GM18861 (cell line): ENCODE measurements around the gene TBC1D23.
A peak's percentile ranks its signal among the peaks of the same experiment; 100 is the strongest.
"Not testable (repeated sequence)": the region's sequence is repeated elsewhere in the genome, so short reads cannot be mapped to it uniquely, and the experiment has no call there.

Experiments
- ATAC-seq: cut with Tn5 transposase; IDR thresholded peaks from one replicate; pipeline ENCODE4 v1.9.1; 2021; ENCODE audit not compliant: unreplicated experiment

TBC1D23 gene

GRCh38 chr3:100260685-100261484 lies at the start of gene TBC1D23:
TSS of gene TBC1D23 (plus strand) at chr3:100260992. CDS start at chr3:100261019, 27 bp downstream.
- peak; percentile 100 for ATAC-seq

GRCh38 chr3:100213891-100214573 lies 46.8 kb upstream of the TBC1D23 start:
- no peak for ATAC-seq

GRCh38 chr3:100214574-100214964 lies 46.2 kb upstream of the TBC1D23 start:
- no peak for ATAC-seq

- ATAC-seq, result no peak
Observed at GRCh38 chr3:100216713-100217112, 44.1 kb upstream of the TBC1D23 start.

- ATAC-seq, result no peak
Observed at GRCh38 chr3:100221159-100221558, 39.6 kb upstream of the TBC1D23 start.

GRCh38 chr3:100225193-100225592 lies 35.6 kb upstream of the TBC1D23 start:
- ATAC-seq, result no peak

- ATAC-seq, result no peak
Observed at GRCh38 chr3:100225883-100226282, 34.9 kb upstream of the TBC1D23 start.

- no peak for ATAC-seq
Observed at GRCh38 chr3:100226712-100227429, 33.9 kb upstream of the TBC1D23 start.

GRCh38 chr3:100227511-100227921 lies 33.3 kb upstream of the TBC1D23 start:
- ATAC-seq, result no peak

- no peak for ATAC-seq
Observed at GRCh38 chr3:100228247-100228646, 32.5 kb upstream of the TBC1D23 start.

GRCh38 chr3:100229188-100229587 lies 31.6 kb upstream of the TBC1D23 start:
- not testable (repeated sequence) for ATAC-seq

GRCh38 chr3:100230710-100231109 lies 30.1 kb upstream of the TBC1D23 start:
- no peak for ATAC-seq

GRCh38 chr3:100231668-100232067 lies 29.1 kb upstream of the TBC1D23 start:
- no peak for ATAC-seq

GRCh38 chr3:100234364-100234763 lies 26.4 kb upstream of the TBC1D23 start:
- no peak for ATAC-seq

- ATAC-seq, result no peak
Observed at GRCh38 chr3:100238599-100238998, 22.2 kb upstream of the TBC1D23 start.

GRCh38 chr3:100242471-100242870 lies 18.3 kb upstream of the TBC1D23 start:
- not testable (repeated sequence) for ATAC-seq

- ATAC-seq, result no peak
Observed at GRCh38 chr3:100244264-100244663, 16.5 kb upstream of the TBC1D23 start.

- no peak for ATAC-seq
Observed at GRCh38 chr3:100245136-100245535, 15.7 kb upstream of the TBC1D23 start.

- no peak for ATAC-seq
Observed at GRCh38 chr3:100245927-100246326, 14.9 kb upstream of the TBC1D23 start.

- ATAC-seq, result no peak
Observed at GRCh38 chr3:100246999-100247398, 13.8 kb upstream of the TBC1D23 start.

- ATAC-seq, result no peak
Observed at GRCh38 chr3:100252001-100252400, 8.8 kb upstream of the TBC1D23 start.
